HG02759 (cell line): ENCODE results near the gene ASTL.
A peak's percentile ranks its signal among the peaks of the same experiment; 100 is the strongest.
"Not testable (repeated sequence)": the region's sequence is repeated elsewhere in the genome, so short reads cannot be mapped to it uniquely, and the experiment has no call there.

ENCODE experiments used
- ATAC-seq: cut with Tn5 transposase; IDR thresholded peaks from one replicate; pipeline ENCODE4 v1.9.1; 2021; ENCODE audit warnings: mild to moderate bottlenecking, moderate library complexity; ENCODE audit not compliant: unreplicated experiment

Gene ASTL

DNA sequence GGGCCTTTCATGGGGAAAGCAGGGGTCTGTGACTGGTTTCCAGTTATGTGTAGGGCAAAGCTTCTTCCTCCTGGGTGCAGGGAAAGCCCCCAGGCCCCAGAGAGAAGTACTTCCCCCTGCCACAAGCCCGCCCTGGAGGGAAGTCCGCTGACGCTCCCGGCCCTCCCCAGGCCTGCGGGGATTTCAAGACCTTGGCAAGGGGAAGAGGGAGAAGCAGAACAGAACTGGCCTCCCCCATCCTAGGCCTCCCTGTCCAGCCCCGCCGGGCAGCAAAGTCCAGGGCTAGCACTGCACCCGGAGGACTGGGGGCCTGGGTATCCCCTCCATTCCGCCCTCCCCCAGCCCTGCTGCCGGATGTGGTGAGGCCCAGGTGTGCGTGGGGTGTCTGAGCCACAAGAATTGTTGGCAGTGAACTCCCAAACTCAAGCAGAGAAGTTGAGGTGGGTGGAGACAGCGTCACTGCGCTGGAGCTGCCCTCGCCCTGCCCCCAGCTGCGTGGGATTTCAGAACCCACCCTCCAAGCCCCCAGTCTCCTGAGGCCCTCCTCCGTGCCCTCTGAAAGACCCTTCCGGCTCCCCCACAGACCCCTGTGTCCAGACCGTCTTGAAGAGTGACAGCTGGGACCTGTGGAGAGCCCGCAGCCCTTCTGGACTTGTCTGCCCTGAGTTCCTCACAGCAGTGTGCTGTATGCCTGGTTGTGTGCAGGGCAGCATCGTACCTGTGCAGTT lies 8.0 kb upstream of the ASTL start:
- ATAC-seq: peak; percentile 32

DNA sequence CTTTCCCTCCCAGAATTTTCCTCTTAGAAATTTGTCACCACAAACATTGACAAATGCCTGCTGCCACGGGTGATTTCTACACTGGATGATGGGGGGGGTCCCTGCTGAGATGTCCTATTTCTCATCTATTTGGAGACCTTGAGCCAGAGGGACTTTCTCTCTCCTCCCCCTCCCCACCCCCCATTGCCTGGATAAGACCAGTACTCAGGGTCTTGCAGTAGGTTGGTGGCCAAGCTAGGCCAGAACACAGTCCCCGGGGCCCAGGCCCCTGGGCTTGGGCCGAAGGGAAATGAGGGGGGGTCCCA lies 7.5 kb upstream of the ASTL start:
- ATAC-seq: no peak

DNA sequence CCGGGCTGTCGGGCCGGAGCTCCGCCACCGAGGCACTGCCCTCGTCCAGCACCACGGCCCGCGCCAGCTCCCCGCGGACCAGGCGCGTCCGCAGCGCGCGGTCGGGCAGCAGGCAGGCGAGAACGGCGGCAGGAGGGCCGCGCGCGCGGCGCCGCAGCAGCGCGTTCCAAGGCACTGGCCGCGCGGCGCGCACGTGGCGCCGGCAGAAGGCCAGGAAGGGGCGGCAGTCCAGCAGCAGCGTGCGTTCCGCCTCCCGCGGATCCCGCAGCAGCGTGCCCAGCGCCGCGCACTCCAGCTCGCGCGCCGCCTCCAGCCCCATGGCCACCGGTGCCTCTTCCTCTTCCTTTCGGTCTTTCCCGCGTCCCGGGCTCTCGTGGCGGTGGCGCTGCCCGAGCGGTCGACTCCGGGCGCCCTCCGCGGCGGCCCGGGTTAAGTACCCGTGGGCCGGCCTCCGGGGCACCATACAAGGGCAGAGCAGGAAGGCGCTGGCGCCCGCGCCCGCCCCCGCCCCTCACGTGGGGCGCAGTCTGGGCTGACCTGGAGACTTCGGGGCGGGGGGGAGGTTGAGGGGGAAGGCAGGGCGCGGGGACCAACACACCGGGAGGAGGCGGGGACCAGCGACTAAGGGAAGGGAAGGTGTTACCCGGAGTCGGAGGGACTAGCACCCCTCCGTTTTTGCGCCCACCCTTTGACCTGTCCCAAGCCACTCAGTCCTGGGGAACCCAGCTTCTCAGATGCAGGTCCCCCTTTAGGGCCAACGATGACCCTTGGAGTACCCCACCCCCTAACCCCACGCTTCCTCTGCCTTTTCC lies 6.9 kb upstream of the ASTL start, which contains the start of gene DUSP2:
TSS of gene DUSP2 (minus strand) at position 405 of the 812 bp plus-strand sequence. CDS start at position 319, 86 bp downstream.
- ATAC-seq: peak; percentile 62

DNA sequence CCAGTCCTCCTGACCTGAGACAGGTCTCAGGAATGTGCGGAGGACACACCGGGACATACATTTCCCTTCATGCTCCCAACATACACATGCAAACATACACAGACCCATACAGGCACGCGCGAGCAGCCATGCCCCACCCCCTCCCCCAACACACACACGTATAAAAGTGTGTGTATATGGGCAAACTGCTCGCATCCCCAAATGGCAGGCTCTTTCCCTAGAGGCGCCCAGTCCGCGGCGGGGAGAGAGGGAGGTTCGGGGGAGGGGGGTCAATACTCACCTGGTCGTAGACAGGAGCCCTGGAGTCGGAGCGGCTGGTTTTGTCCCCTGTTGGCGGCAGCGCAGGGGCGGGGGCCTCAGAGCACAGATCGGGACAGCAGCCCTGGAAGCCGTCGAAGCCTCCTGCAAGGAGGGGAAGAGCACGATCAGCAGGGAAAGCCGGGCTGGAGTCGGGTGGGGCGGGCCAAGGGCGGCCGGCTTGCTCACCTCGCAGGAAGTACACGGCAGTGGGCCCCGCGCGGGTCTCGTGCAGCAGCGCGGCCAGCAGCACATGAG lies 6.3 kb upstream of the ASTL start:
- peak; percentile 3 for ATAC-seq

DNA sequence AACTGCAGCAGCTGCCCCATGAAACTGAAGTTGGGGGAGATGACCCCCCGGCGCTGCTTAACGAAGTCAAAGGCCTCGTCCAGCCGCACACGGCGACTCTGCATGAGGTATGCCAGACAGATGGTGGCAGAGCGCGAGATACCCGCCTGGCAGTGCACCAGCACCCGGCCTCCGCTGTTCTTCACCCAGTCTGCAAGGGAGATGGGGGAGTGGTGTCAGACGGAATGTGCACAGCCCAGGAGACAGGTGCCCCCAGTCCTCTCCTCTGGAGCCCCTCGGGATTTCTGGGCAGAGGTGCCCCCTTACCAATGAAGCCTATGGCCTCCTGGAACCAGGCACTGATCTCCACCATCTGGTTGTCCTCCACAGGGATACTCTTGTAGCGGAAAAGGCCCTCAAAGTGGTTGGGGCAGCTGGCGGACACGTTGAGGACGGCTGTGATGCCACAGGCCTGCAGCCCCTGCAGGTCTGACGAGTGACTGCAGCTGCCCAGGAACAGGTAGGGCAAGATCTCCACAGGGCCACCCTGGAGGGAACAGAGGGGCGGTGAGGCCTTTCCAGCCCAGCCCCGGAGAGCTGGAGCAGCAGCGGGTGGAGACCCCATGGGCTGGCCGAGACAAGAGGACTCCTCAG lies 5.7 kb upstream of the ASTL start:
- ATAC-seq: no peak

DNA sequence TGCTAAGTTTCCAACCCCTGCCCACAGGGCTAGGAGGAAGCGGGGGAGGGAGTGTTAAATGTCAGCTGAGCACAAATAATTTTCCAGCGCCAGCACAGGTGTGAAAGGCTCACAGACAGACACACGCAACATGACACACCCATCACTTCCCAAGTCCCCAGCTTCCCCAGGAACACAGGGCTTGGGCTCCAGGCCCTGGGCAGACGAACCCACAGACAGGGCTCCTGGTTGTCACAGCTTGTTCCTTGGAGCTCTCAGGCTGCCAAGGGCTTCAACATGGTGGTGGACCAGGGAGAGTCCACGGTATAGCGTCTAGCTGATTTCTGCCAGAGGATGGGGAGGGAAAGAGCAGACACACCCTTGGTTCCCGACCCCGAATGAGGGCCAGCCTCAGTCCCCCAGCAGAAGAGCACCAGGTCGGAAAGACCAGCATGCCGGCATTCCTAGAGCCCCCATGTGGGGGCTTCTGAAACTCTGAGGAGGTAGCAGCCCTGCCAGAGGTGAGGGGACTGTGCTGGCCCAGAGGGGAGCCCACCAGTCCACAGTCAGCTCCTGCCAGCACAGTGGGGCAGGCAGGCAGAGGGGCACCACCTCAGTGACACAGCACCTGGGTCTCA lies 5.0 kb upstream of the ASTL start:
- ATAC-seq: no peak

DNA sequence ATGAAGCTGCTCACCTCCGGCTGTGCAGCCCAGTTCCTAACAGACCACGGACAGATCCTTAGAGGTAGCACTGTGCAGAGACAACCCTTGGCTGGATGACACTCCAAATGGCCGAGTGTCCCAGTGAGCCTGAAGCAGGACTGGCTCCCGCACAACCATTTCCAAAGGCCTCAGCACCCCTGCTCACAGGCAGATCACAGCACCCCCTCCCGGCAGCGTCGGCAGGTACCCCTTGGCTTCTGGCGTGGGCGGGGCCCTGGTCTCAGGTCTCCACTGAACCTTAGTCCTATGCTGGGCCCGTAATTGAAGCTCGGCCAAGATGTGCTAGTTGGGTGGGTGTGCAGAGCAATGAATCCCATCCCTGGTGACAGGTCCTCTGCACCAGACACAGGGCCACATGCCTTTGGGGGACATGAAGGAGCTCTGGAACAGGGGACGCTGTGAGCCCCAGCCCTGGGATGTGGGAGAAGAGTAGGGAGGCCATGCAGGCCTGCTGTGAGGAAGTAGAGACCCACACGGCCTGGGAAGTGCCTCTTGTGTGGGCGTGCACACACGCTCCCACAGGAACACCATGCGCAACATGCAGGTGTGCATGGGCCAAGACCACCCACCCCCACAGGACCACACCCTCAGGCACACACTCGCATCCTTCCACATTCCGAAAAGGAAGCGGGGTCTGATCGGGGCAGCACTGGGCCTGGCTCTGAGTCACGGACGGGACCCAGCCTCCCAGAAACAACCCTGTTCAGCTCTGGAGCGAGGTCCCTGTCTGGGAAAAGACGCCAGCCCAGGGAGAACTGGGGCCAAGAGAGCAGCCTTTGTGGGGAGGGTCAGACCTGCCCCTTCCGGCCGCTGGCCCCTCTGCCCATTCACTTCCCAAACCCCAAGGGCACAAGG lies 4.2 kb upstream of the ASTL start:
- ATAC-seq: no peak

DNA sequence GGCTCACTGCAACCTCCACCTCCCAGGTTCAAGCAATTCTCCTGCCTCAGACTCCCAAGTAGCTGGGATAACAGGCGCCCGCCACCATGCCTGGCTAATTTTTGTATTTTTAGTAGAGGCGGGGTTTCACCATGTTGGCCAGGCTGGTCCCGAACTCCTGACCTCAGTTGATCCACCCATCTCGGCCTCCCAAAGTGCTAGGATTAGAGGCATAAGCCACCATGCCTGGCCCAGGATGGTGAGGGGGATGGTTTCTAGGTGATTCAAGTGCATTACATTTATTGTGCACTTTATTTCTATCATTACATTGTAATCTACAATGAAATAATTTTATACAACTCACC lies 3.3 kb upstream of the ASTL start:
- ATAC-seq: not testable (repeated sequence)

DNA sequence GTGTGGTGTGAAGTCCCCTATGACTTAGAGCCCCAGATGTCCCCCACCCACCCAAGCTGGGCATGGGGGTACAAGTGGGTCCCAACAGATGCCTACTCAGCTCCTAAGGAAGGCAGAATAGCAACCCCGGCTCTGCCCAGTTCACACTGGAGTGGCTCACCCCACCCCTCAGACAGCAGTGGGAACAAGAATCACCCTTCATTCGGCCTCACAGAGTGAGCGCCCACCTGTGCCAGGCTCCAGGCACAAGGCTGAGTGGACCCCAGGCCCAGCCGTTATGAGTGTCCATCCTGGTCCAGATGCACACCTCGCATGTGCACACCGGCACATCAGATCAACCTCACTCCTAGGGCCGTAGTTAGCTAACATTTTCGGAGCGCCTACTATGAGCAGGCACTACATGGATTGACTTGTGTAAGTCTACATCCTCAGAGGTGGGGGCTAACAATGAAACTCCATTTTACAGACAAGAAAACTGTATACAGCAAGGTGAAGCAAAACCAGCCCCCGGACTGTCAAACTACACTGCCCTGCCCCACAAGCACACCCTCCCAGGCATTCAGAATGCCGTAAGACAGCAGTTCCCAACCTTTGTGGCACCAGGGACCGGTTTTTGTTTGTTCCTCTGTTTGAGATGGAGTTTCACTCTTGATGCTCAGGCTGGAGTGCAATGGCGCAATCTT lies 2.8 kb upstream of the ASTL start:
- ATAC-seq: no peak

DNA sequence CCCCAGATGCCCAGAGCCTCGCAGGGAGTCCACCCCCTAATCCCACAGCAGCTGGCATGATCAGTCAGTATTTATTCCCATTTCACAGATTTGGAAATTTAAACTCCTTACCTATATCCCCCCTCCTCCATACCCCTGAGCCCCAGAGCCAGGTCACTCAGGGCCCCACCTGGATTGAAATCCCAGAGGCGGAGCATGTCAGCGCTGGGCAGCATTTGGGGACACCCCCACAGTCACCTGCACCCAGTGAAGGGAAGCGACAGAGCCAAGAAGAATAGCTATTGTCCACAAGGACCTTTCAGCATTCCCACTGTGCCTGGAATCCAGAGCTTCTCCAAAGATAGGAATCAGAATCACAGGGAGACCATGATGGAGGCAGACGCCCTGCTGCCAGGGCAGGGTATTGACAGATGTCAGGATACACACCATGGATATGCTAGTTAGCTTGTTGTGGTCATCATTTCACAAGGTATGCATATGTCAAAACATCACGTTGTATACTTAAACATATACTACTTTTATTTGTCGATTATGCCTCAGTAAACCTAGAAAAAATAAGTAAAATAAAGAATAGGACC lies 968 bp upstream of the ASTL start:
- ATAC-seq: no peak

DNA sequence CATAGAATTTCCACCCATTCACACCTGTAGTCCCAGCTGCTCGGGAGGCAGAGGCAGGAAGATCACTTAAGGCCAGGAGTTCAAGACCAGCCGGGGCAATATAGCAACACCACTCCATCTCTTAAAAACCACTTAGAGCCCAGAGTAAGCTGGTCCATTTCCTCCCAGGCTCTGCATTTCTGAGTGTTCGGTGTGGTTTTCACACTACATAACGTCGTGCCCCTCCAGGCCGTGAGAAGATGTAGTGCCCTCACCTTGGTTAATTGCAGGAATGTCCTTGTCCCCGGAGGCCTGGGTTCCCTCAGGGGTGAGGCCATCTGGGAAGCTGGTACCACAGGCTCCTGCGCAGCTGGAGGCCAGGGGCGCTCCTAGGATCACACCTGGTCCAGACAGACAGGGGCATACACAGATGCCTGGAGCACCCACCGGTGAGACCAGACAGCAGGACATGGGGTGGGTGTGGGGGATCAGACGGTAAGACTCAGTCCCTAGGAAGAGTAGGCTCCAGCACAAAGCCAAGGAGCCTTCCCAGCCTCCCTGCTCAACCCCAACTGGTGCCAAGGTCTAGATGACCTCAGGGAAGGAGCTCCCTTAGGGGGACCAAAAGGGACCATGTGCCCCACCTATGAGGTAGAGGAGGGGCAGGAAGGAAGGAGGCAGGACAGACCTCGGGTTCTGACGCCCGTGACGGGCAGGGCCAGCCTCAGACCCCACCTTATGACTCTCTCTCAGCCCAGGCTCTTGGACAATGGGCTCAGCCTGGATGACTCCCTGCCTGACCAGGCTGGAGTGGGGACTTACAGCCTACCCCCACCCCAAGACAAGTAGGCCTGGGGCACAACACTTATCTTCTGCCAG lies 752 bp downstream of the ASTL start:
- no peak for ATAC-seq

DNA sequence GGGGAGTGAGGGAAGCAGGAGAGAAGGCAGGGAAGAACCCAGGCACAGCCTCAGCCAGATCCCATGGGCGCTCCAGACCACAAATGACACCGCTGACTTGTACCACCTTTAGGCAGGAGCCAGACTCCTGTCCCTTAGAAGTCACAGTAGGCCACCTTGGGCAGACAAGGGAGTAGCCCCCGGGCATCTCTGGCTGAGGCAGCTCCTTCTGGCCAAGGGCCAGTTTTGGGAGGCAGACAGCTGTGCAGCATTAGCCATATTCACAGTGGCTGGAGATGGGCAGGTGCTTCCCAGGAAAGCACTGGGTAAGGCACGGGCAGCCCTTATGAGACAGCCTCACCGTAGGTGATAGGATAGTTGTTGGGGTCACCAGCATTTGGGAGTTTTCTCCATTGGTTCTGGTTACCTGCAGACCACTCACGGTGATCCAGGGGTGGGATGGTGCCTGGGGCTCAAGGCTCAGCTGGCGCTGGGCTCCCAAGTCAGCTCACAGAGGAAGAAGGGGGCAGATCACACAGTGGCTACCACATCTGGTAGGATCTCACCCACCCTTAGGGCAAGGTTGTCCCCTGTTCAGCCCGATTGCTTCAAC lies 2.1 kb downstream of the ASTL start:
- no peak for ATAC-seq

DNA sequence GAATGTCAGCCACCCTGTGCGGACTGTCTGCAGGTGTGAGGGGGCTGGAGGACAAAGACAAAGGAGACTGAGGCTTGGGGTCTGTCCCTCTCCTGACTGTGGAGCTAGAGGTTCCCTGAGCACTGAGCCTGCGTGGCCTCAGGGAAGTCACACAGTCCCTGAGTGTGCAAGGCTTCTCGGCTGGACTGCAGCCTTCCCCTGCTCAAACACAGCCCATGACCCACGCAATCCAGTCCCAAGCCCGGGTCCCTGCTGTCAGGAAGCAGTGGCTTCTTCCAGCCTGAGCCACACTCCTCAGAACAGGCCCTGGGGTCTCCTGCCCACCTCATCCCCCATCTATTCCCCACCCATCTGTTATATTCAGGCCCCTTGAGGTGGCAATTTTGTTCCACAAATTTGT lies 2.7 kb downstream of the ASTL start:
- no peak for ATAC-seq

DNA sequence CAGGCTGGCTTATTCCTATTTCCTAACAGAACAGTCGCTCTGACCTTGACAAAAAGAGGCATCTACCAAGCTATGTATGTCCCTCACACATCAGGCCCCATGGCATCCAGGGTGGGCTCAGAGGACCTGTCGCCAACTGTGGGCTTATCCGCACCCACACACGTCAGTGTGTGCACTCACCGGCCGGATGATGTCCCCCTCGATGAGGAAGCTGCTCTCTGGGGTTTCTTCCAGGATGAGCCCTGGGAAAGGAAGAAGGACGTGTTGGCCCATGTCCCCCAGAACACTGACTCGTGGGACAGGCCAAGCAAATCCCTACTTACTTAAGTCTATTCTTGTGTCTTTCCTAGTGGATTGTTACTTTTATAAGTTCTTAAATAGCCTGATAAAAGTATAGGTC lies 3.1 kb downstream of the ASTL start:
- no peak for ATAC-seq

DNA sequence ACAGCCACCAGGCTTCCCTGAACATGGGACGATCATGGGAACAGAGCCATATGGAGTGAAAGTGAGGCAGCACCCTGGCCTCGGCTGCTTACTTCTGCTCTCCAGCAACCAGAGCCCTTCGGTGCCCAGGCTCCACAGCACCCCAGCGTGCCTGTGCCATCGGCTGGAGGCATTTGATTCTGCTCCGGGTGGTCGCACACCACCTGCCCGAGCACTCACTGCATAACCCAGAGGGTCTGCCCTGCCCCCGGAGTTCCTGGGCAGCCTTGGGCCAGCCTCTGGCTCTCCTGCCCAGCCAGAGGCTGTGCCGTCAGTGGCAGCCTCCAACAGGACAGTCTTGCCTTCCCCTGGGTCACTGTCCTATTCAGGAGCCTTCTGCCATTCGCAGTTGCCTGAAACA lies 3.9 kb downstream of the ASTL start:
- ATAC-seq: no peak

DNA sequence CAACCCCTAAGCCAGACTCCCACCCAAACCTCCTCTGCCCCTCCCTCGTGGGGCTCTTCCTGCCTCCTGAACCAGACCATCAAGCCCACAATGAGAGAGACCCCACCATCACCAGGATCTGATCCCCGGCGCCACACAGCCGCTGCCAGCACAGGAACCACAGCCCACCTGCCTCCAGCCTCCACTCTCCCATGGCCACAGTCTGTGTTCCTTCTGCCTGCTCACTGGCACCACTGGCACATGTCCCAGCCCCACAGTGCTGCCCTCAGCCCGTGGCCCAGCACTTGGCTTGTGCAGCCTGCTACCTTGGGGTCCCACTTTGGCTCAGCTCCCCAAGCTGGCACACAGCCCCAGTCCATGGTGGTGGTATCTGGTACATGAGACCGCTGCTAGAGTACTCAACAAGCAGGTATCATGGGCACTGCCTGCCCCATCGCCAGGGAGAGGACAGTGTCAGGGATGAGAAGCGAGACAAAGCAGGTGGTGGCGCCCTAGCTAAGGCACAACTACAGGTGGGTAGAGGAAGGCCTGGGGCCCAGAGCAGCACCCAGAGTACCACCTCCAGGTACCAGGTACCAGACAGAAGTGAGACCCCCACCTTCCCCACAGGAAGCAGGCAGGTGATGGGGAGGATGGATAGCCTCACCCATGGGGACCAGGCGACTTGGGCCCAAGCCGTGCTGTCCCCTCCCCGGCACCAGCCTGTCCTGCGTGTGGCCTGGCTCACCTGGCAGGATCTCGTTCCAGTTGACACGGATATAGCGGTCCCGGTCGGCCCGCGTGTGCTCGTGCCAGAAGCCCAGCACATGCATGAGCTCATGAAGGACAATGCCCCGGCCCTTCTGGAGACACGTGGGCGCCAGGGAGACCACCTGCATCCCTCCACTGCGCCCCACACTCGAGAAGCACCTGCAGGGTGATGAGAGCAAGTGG lies 6.2 kb downstream of the ASTL start:
- no peak for ATAC-seq

DNA sequence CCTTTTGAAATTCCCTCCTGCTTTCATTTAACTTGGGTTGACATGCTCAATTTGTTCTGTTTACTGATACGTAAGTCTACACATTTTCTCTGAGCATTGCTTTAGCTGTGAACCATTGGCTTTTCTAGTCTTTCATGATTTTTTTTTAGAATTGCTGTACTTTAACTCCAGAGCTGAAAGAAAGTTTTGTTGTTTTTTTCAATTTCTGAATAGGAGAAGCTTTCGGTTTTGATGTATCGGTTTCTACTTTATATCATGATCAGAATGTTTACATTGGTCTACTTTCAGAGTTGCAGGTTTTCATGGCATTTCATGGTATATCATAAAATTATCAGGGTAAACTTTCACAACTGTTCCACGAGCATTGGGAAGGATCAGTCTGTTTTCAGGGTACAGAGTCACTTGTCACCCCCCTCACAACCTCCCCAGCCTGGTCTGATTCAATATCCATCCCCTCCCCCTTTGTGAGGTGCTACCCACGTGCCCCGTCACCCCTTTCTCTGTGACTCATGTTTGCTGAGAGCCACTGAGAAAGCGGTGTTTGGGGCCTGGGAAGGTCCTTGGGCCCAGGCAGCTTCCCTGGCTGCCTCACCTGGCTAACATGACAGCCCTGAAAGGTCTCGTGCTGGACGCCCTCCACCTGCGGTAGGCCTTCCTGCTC lies 7.0 kb downstream of the ASTL start:
- no peak for ATAC-seq
